Testis (tissue), 3 donors: ENCODE measurements around the gene SSU72. TPM values are rescaled to one million over a fixed set of nuclear protein-coding genes. Genes with fewer than 3 reads are reported as not detected.

Experiments
- DNase-seq: peaks from one replicate; pipeline ENCODE4 v3.0.0-alpha.2; 2019
- H3K27ac ChIP-seq, 2 donors: fragments of 200-600 bp; sonication (generic); one replicate each; pipeline ENCODE4 v1.5.1; 2019
- H3K27me3 ChIP-seq: fragments of 200-600 bp; sonication (generic); one replicate; pipeline ENCODE4 v1.5.1; 2019
- H3K36me3 ChIP-seq: fragments of 200-600 bp; sonication (generic); one replicate; pipeline ENCODE4 v1.5.1; 2017; ENCODE audit warnings: low read depth; ENCODE audit errors: missing control alignments
- H3K4me1 ChIP-seq: fragments of 200-600 bp; sonication (generic); one replicate; pipeline ENCODE4 v1.5.1; 2019
- H3K4me3 ChIP-seq, 2 donors: fragments of 200-600 bp; sonication (generic); one replicate each; pipeline ENCODE4 v1.5.1; 2017 to 2019
- H3K9me3 ChIP-seq: fragments of 200-600 bp; sonication (generic); one replicate; pipeline ENCODE4 v1.5.1; 2017
- CTCF ChIP-seq, 3 experiments: fragments of 450-650 bp in 2 of 3; fragments of 200-600 bp in 1 of 3; sonication (generic) in 1 of 3; IDR thresholded peaks; one replicate each; pipeline ENCODE4 v1.5.1; 2016 to 2019; ENCODE audit warnings: antibody characterized with exemption in 3 of 3, mild to moderate bottlenecking in 2 of 3, moderate library complexity in 1 of 3
- POLR2A ChIP-seq: fragments of 450-650 bp; IDR thresholded peaks from one replicate; pipeline ENCODE4 v1.6.1; 2017; ENCODE audit warnings: antibody characterized with exemption, mild to moderate bottlenecking, moderate library complexity
- WGBS, 2 donors: methylation state at CpG; one replicate each; pipeline ENCODE4 v1.1.5; 2018; 5-methylcytosine and 5-hydroxymethylcytosine counted together
- intact Hi-C: fragments of 100-400 bp; cut with DNase I; formaldehyde crosslinking; loops from one replicate; pipeline ENCODE4 v1.15.1; 2023; ENCODE audit warnings: low total_unique reads
- polyA plus RNA-seq: library from polyadenylated mRNA; stranded (reverse); fragments of 350-450 nt; fragmentation: Illumina TruSeq; extraction: RNeasy Lipid Tissue Mini Kit (QIAGEN cat#74804); gene quantifications from one replicate; pipeline ENCODE4 v1.2.3, GENCODE V29; 2014; ENCODE audit warnings: low read depth, low replicate concordance; ENCODE audit not compliant: insufficient read depth
- total RNA-seq, 2 donors: library from RNA; depleted of rRNA; stranded (reverse); fragments of >200 nt; gene quantifications; one replicate each; pipeline ENCODE4 v1.2.3, GENCODE V29; 2016

Gene SSU72
- total and polyA plus RNA-seq, 3 donors from 2014 or later, result 67.0 to 158 (median 146) TPM

GRCh38 chr1:1548591-1548990 is 26.1 kb downstream of the SSU72 start:
- H3K27ac ChIP-seq, result no peak overlapping the region
- H3K4me3 ChIP-seq, result no peak overlapping the region
- peaks cover 8% of the 10 kb centered on the region for H3K4me1 ChIP-seq
- TF ChIP-seq CTCF (IDR thresholded peaks at IDR 0.05), result no peak
- TF ChIP-seq POLR2A, result no peak
- peak; percentile 52 for DNase-seq
- intact Hi-C loops, result no loop called here
- no peaks in the 10 kb centered on the region for H3K27me3 ChIP-seq
- no peaks in the 10 kb centered on the region for H3K9me3 ChIP-seq
- H3K36me3 ChIP-seq, result no peaks in the 10 kb centered on the region
- whole genome bisulfite sequencing, 2 donors, result 58 to 82% methylated on average over 11 to 14 of the region's 14 CpGs

GRCh38 chr1:1547476-1547875 is 27.2 kb downstream of the SSU72 start:
- Histone ChIP-seq H3K4me3 (no peak overlapping the region), H3K9me3 (no peaks in the 10 kb centered on the region), H3K36me3 (no peaks in the 10 kb centered on the region), H3K4me1 (peaks cover 8% of the 10 kb centered on the region), H3K27me3 (no peaks in the 10 kb centered on the region), H3K27ac (no peak overlapping the region)
- WGBS, 2 donors, result 93 to 94% methylated on average over 14 to 19 of the region's 19 CpGs
- DNase-seq, result no peak
- intact Hi-C loops, result no loop called here
- TF ChIP-seq CTCF (IDR thresholded peaks at IDR 0.05) (no peak), POLR2A (no peak)

- WGBS, 2 donors, result 83 to 84% methylated on average over 9 of the region's 9 CpGs
- Histone ChIP-seq H3K4me1 (peaks cover 8% of the 10 kb centered on the region), H3K9me3 (no peaks in the 10 kb centered on the region), H3K27ac (no peak overlapping the region), H3K4me3 (no peak overlapping the region), H3K36me3 (no peaks in the 10 kb centered on the region), H3K27me3 (no peaks in the 10 kb centered on the region)
- TF ChIP-seq POLR2A (no peak), CTCF (IDR thresholded peaks at IDR 0.05) (no peak)
- intact Hi-C loops, result no loop called here
- no peak for DNase-seq
Observed at GRCh38 chr1:1547011-1547410, 27.7 kb downstream of the SSU72 start.

- 87 to 91% methylated on average over 23 of the region's 23 CpGs for WGBS, 2 donors
- no peak for DNase-seq
- no peaks in the 10 kb centered on the region for H3K9me3 ChIP-seq
- H3K27ac ChIP-seq, result no peak overlapping the region
- no peak overlapping the region for H3K4me3 ChIP-seq
- TF ChIP-seq CTCF (IDR thresholded peaks at IDR 0.05) (no peak), POLR2A (no peak)
- intact Hi-C loops, result no loop called here
- H3K27me3 ChIP-seq, result no peaks in the 10 kb centered on the region
- H3K36me3 ChIP-seq, result no peaks in the 10 kb centered on the region
- peaks cover 8% of the 10 kb centered on the region for H3K4me1 ChIP-seq
Observed at GRCh38 chr1:1545946-1546737, 28.5 kb downstream of the SSU72 start.

- Histone ChIP-seq H3K9me3 (no peaks in the 10 kb centered on the region), H3K27me3 (no peaks in the 10 kb centered on the region), H3K4me3 (no peak overlapping the region), H3K36me3 (no peaks in the 10 kb centered on the region), H3K4me1 (peaks cover 5% of the 10 kb centered on the region), H3K27ac (no peak overlapping the region)
- TF ChIP-seq CTCF (IDR thresholded peaks at IDR 0.05) (no peak), POLR2A (no peak)
- intact Hi-C loops, result no loop called here
- WGBS, 2 donors, result 93% methylated on average over 10 of the region's 10 CpGs
- DNase-seq, result no peak
Observed at GRCh38 chr1:1544544-1544943, 30.1 kb downstream of the SSU72 start.
